GM23338 (cell line): ENCODE results near the gene GRM8. TPM values are rescaled to one million over a fixed set of nuclear protein-coding genes. Genes with fewer than 3 reads are reported as not detected.

Experiments used
- ATAC-seq: fragments of 200-7000 bp; cut with Tn5 transposase; 3 replicates; pipeline ENCODE4 v1.9.1; 2020
- DNase-seq: peaks from one replicate; pipeline ENCODE4 v3.0.0-alpha.2; 2015; ENCODE audit warnings: low spot score
- H2AFZ ChIP-seq: fragments of 200-600 bp; sonication (generic); 2 replicates; pipeline ENCODE4 v1.8.0; 2016; ENCODE audit warnings: antibody characterized with exemption, mild to moderate bottlenecking, moderate library complexity
- H3F3A ChIP-seq: fragments of 200-600 bp; sonication (generic); replicated peaks from 2 replicates; pipeline ENCODE4 v1.8.0; 2017; ENCODE audit warnings: antibody characterized with exemption, mixed run types, low read depth
- H3K27ac ChIP-seq: fragments of 200-600 bp; sonication (generic); 2 replicates; pipeline ENCODE4 v1.6.1; 2016; ENCODE audit warnings: low read depth
- H3K27me3 ChIP-seq: fragments of 200-600 bp; sonication (generic); 2 replicates; pipeline ENCODE4 v1.8.0; 2016; ENCODE audit warnings: mild to moderate bottlenecking, mixed run types, moderate library complexity; ENCODE audit not compliant: insufficient read depth
- H3K36me3 ChIP-seq: fragments of 200-600 bp; sonication (generic); 2 replicates; pipeline ENCODE4 v1.8.0; 2016; ENCODE audit warnings: mild to moderate bottlenecking; ENCODE audit not compliant: insufficient read depth
- H3K4me1 ChIP-seq: fragments of 200-600 bp; sonication (generic); 2 replicates; pipeline ENCODE4 v1.8.0; 2016; ENCODE audit warnings: mild to moderate bottlenecking, moderate library complexity; ENCODE audit not compliant: insufficient read depth
- H3K4me2 ChIP-seq: fragments of 200-600 bp; sonication (generic); 2 replicates; pipeline ENCODE4 v1.7.1; 2017; ENCODE audit warnings: mixed run types
- H3K4me3 ChIP-seq: fragments of 200-600 bp; sonication (generic); 2 replicates; pipeline ENCODE4 v1.6.1; 2016; ENCODE audit warnings: mixed run types
- H3K79me2 ChIP-seq: fragments of 200-600 bp; sonication (generic); replicated peaks from 2 replicates; pipeline ENCODE4 v1.8.0; 2017; ENCODE audit warnings: mild to moderate bottlenecking; ENCODE audit not compliant: insufficient read depth
- H3K9me2 ChIP-seq: fragments of 200-600 bp; sonication (generic); 2 replicates; pipeline ENCODE4 v1.8.0; 2017; ENCODE audit not compliant: insufficient read depth
- H4K20me1 ChIP-seq: fragments of 200-600 bp; sonication (generic); replicated peaks from 2 replicates; pipeline ENCODE4 v1.8.0; 2017; ENCODE audit warnings: mild to moderate bottlenecking; ENCODE audit not compliant: insufficient read depth
- H3K27ac Mint-ChIP-seq: 2 replicates; pipeline ENCODE4 v1.8.0; 2020; ENCODE audit warnings: inconsistent platforms, mild to moderate bottlenecking, moderate library complexity, mixed read lengths
- H3K27me3 Mint-ChIP-seq: 3 replicates; pipeline ENCODE4 v1.8.0; 2022; ENCODE audit warnings: low read depth, mild to moderate bottlenecking, moderate library complexity, mixed read lengths, inconsistent platforms; ENCODE audit not compliant: insufficient read depth, poor library complexity
- H3K36me3 Mint-ChIP-seq: 3 replicates; pipeline ENCODE4 v1.8.0; 2021; ENCODE audit warnings: low read depth, mild to moderate bottlenecking, inconsistent platforms, moderate library complexity, mixed read lengths
- H3K4me1 Mint-ChIP-seq: 3 replicates; pipeline ENCODE4 v1.8.0; 2020; ENCODE audit warnings: mild to moderate bottlenecking, inconsistent platforms, mixed read lengths
- H3K4me3 Mint-ChIP-seq: 3 replicates; pipeline ENCODE4 v1.8.0; 2021; ENCODE audit warnings: moderate library complexity, mild to moderate bottlenecking, inconsistent platforms, mixed read lengths
- H3K9me3 Mint-ChIP-seq: 3 replicates; pipeline ENCODE4 v1.8.0; 2020; ENCODE audit warnings: moderate library complexity, mild to moderate bottlenecking, inconsistent platforms, mixed read lengths
- ETS1 ChIP-seq: IDR thresholded peaks from 2 replicates; pipeline ENCODE4 v1.6.1; 2016; ENCODE audit warnings: antibody characterized with exemption
- EZH2 ChIP-seq: fragments of 200-600 bp; sonication (generic); IDR thresholded peaks from one replicate; pipeline ENCODE4 v1.8.0; 2017; ENCODE audit warnings: antibody characterized with exemption, mild to moderate bottlenecking, low read depth; ENCODE audit not compliant: unreplicated experiment
- EZH2phosphoT487 ChIP-seq: fragments of 200-600 bp; sonication (generic); IDR thresholded peaks from one replicate; pipeline ENCODE4 v1.8.1; 2018; ENCODE audit warnings: antibody characterized with exemption; ENCODE audit not compliant: unreplicated experiment
- POLR2AphosphoS5 ChIP-seq: IDR thresholded peaks from 2 replicates; pipeline ENCODE4 v1.6.1; 2016; ENCODE audit warnings: antibody characterized with exemption, low read depth
- STAT1 ChIP-seq: IDR thresholded peaks from one replicate; pipeline ENCODE4 v1.6.1; 2016; ENCODE audit warnings: antibody characterized with exemption; ENCODE audit not compliant: unreplicated experiment
- ZNF114 ChIP-seq: fragments of 250-450 bp; sonication (Bioruptor Pico); IDR thresholded peaks from 2 replicates; pipeline ENCODE4 v1.5.0; 2020; ENCODE audit warnings: mild to moderate bottlenecking, moderate library complexity
- ZNF331 ChIP-seq: fragments of 250-450 bp; sonication (Bioruptor Pico); IDR thresholded peaks from 2 replicates; pipeline ENCODE4 v1.5.0; 2020; ENCODE audit warnings: low read depth, mild to moderate bottlenecking, moderate library complexity
- ZNF462 ChIP-seq: fragments of 250-450 bp; sonication (Bioruptor Pico); IDR thresholded peaks from 2 replicates; pipeline ENCODE4 v1.5.0; 2020; ENCODE audit warnings: mild to moderate bottlenecking, moderate library complexity
- polyA plus RNA-seq: library from polyadenylated mRNA; unstranded; fragments of >200 nt; fragmentation: Nextera tagmentation; extraction: Ambion mirVana; gene quantifications from 2 replicates; pipeline ENCODE4 v1.2.1, GENCODE V29; 2016
- total RNA-seq: library from RNA; depleted of rRNA; stranded (reverse); fragments of >200 nt; shearing (Covaris generic); gene quantifications from 2 replicates; pipeline ENCODE4 v1.2.3, GENCODE V29; 2014

GRM8 gene
- total and polyA plus RNA-seq, 2 experiments from 2014 or later = 1.9 to 6.6 TPM

GRCh38 chr7:127089146-127089545 lies 163.6 kb downstream of the GRM8 start:
- Mint-ChIP-seq H3K36me3 (no peaks in the 10 kb centered on the region), H3K4me1 (peaks cover 9% of the 10 kb centered on the region), H3K4me3 (no peak overlapping the region), H3K27ac (no peak overlapping the region), H3K9me3 (no peaks in the 10 kb centered on the region), H3K27me3 (no peaks in the 10 kb centered on the region)
- no peak for TF ChIP-seq POLR2AphosphoS5
- no peak for TF ChIP-seq ZNF462 (CRISPR knock-in tag)
- TF ChIP-seq ZNF331 (CRISPR knock-in tag) = no peak
- TF ChIP-seq ZNF114 = no peak
- H3K4me1 ChIP-seq = 0 out of 2 replicates have a peak, but pooled peaks cover 3% of the 10 kb centered on the region
- no peak overlapping the region for H2AFZ ChIP-seq
- H3K4me3 ChIP-seq = no peak overlapping the region
- no peaks in the 10 kb centered on the region for H3F3A ChIP-seq
- no peaks in the 10 kb centered on the region for H3K79me2 ChIP-seq
- H3K9me2 ChIP-seq = peaks cover 13% of the 10 kb centered on the region
- no peaks in the 10 kb centered on the region for H4K20me1 ChIP-seq
- no peaks in the 10 kb centered on the region for H3K27me3 ChIP-seq
- no peak overlapping the region for H3K27ac ChIP-seq
- no peak overlapping the region for H3K4me2 ChIP-seq
- no peak for ATAC-seq
- no peaks in the 10 kb centered on the region for H3K36me3 ChIP-seq
- DNase-seq = no peak

GRCh38 chr7:127081539-127081938 lies 171.2 kb downstream of the GRM8 start:
- DNase-seq (no peak), ATAC-seq (no peak)
- H3K36me3 ChIP-seq = no peaks in the 10 kb centered on the region
- no peaks in the 10 kb centered on the region for H3K4me1 ChIP-seq
- no peaks in the 10 kb centered on the region for H3K79me2 ChIP-seq
- Mint-ChIP-seq H3K27ac (no peak overlapping the region), H3K36me3 (no peaks in the 10 kb centered on the region), H3K9me3 (no peaks in the 10 kb centered on the region), H3K4me3 (no peak overlapping the region), H3K4me1 (no peaks in the 10 kb centered on the region), H3K27me3 (peaks cover 1% of the 10 kb centered on the region)
- no peak overlapping the region for H3K27ac ChIP-seq
- no peaks in the 10 kb centered on the region for H4K20me1 ChIP-seq
- no peaks in the 10 kb centered on the region for H3K27me3 ChIP-seq
- no peak overlapping the region for H2AFZ ChIP-seq
- peaks cover 10% of the 10 kb centered on the region; the same call in 1 of the 2 replicates for H3K9me2 ChIP-seq
- no peak overlapping the region for H3K4me3 ChIP-seq
- no peak overlapping the region for H3K4me2 ChIP-seq
- H3F3A ChIP-seq = no peaks in the 10 kb centered on the region
- TF ChIP-seq STAT1 (no peak), ETS1 (no peak), EZH2 (no peak), ZNF114 (no peak), ZNF331 (CRISPR knock-in tag) (no peak), EZH2phosphoT487 (no peak)
